Measurements from ENCODE around the gene CSTF3.

CSTF3 gene

GRCh38 chr11:33057284-33057683, 104.0 kb downstream of the CSTF3 start (continued):
- no peak for TF ChIP-seq ZNF214 (tag by site-specific recombination; IDR thresholded peaks at IDR 0.05; ENCODE audit: borderline replicate concordance)

GRCh38 chr11:33055375-33055774, 105.9 kb downstream of the CSTF3 start:
- H3K4me1 ChIP-seq (ENCODE audit: control insufficient read depth, insufficient read depth, low read length): no peaks in the 10 kb centered on the region
- CTCF ChIA-PET: interaction anchor here (1.8 kb wide), 1 partner anchor 11 kb away, joined by 12 read pairs; no protein-coding TSS in a partner anchor
- POLR2A ChIA-PET: no interaction called here
- H3K4me3 ChIP-seq (ENCODE audit: low read depth, low read length): no peak overlapping the region
- no peaks in the 10 kb centered on the region for H3K9me3 ChIP-seq (ENCODE audit: control insufficient read depth, insufficient read depth, low read depth, low read length)
- H3K27ac ChIP-seq (ENCODE audit: extremely low read depth, low read depth, low read length): no peak overlapping the region
- TF ChIP-seq PATZ1 (tag by site-specific recombination; IDR thresholded peaks at IDR 0.05): no peak
- TF ChIP-seq ZNF600 (tag by site-specific recombination; IDR thresholded peaks at IDR 0.05): no peak
- TF ChIP-seq ZNF837 (tag by site-specific recombination; IDR thresholded peaks at IDR 0.05): no peak
- TF ChIP-seq ZBTB17 (tag by site-specific recombination; IDR thresholded peaks at IDR 0.05): no peak
- TF ChIP-seq ZNF785 (tag by site-specific recombination; IDR thresholded peaks at IDR 0.05): no peak
- TF ChIP-seq REST (tag by site-specific recombination; IDR thresholded peaks at IDR 0.05): no peak
- H3K36me3 ChIP-seq (ENCODE audit: control insufficient read depth in 2 of 2, insufficient read depth in 1 of 2, low read length in 2 of 2): peaks cover 0 to 50% of the 10 kb centered on the region in 2 experiments; a peak in 2 of 3 replicates

GRCh38 chr11:33052231-33052630, 109.0 kb downstream of the CSTF3 start:
- Histone ChIP-seq H3K4me3 (ENCODE audit: low read depth, low read length) (no peak overlapping the region), H3K4me1 (ENCODE audit: control insufficient read depth, insufficient read depth, low read length) (no peaks in the 10 kb centered on the region), H3K27ac (ENCODE audit: extremely low read depth, low read depth, low read length) (no peak overlapping the region), H3K36me3 (ENCODE audit: control insufficient read depth in 2 of 2, insufficient read depth in 1 of 2, low read length in 2 of 2) (peaks cover 0 to 34% of the 10 kb centered on the region in 2 experiments; a peak in 2 of 3 replicates), H3K9me3 (ENCODE audit: control insufficient read depth, insufficient read depth, low read depth, low read length) (no peaks in the 10 kb centered on the region)
- ChIA-PET CTCF (interaction anchor here (0.6 to 0.7 kb wide), 2 partner anchors 13 to 39 kb away, joined by 3 to 4 read pairs; no protein-coding TSS in a partner anchor), POLR2A (no interaction called here)
- TF ChIP-seq ZNF701 (tag by site-specific recombination; IDR thresholded peaks at IDR 0.05): no peak
- TF ChIP-seq YY1 (tag by site-specific recombination; IDR thresholded peaks at IDR 0.05): no peak
- no peak for TF ChIP-seq ZBTB10 (tag by site-specific recombination; IDR thresholded peaks at IDR 0.05)
- no peak for TF ChIP-seq ZNF157 (tag by site-specific recombination; IDR thresholded peaks at IDR 0.05)
- no peak for TF ChIP-seq OVOL3 (tag by site-specific recombination; IDR thresholded peaks at IDR 0.05)
- TF ChIP-seq ZNF362 (tag by site-specific recombination; IDR thresholded peaks at IDR 0.05): no peak
- no peak for TF ChIP-seq ZIC2 (tag by site-specific recombination; IDR thresholded peaks at IDR 0.05)
- no peak for TF ChIP-seq ZNF560 (tag by site-specific recombination; IDR thresholded peaks at IDR 0.05; ENCODE audit: borderline replicate concordance)
- no peak for TF ChIP-seq KLF16 (tag by site-specific recombination; IDR thresholded peaks at IDR 0.05)
- no peak for TF ChIP-seq ZNF658 (tag by site-specific recombination; IDR thresholded peaks at IDR 0.05)
- no peak for TF ChIP-seq ZNF664 (tag by site-specific recombination; IDR thresholded peaks at IDR 0.05)
- TF ChIP-seq ZNF518A (tag by site-specific recombination; conservative IDR thresholded peaks at IDR 0.05; ENCODE audit: low read depth): no peak
- TF ChIP-seq SP7 (tag by site-specific recombination; IDR thresholded peaks at IDR 0.05): no peak
